DND-41 (cell line): ENCODE results near the gene ZNF608.

Source experiments
- ATAC-seq: fragments of 200-7000 bp; cut with Tn5 transposase; 3 replicates; pipeline ENCODE4 v1.9.1; 2021; ENCODE audit warnings: low read depth; ENCODE audit not compliant: insufficient read depth
- DNase-seq: peaks from one replicate; pipeline ENCODE4 v3.0.0-alpha.2; 2020
- H2AFZ ChIP-seq: 2 replicates; pipeline ENCODE4 v1.6.0; 2012; ENCODE audit warnings: low read depth, low read length
- H3K27ac ChIP-seq: 2 replicates; pipeline ENCODE4 v1.5.1; 2012; ENCODE audit warnings: low read length, inconsistent platforms
- H3K27me3 ChIP-seq: fragments of 200-600 bp; sonication (generic); 2 replicates; pipeline ENCODE4 v1.6.0; 2012; ENCODE audit warnings: low read length, mild to moderate bottlenecking, inconsistent platforms; ENCODE audit not compliant: insufficient read depth, poor library complexity
- H3K36me3 ChIP-seq: 2 replicates; pipeline ENCODE4 v1.5.1; 2012; ENCODE audit warnings: low read length, inconsistent platforms; ENCODE audit not compliant: insufficient read depth
- H3K4me1 ChIP-seq: 2 replicates; pipeline ENCODE4 v1.5.1; 2012; ENCODE audit warnings: mild to moderate bottlenecking, low read length; ENCODE audit not compliant: insufficient read depth
- H3K4me2 ChIP-seq: 2 replicates; pipeline ENCODE4 v1.6.0; 2012; ENCODE audit warnings: mild to moderate bottlenecking, moderate library complexity, low read length, inconsistent platforms; ENCODE audit not compliant: insufficient read depth
- H3K4me3 ChIP-seq, 2 experiments: fragments of 200-600 bp in 1 of 2; shearing (Covaris generic) in 1 of 2; 2 replicates each; pipeline ENCODE4 v1.5.1; 2012 to 2016; ENCODE audit warnings: inconsistent platforms in 2 of 2, low read length in 2 of 2, mild to moderate bottlenecking in 2 of 2, low read depth in 1 of 2, moderate library complexity in 1 of 2
- H3K79me2 ChIP-seq: 2 replicates; pipeline ENCODE4 v1.6.0; 2012; ENCODE audit warnings: low read length, inconsistent platforms; ENCODE audit not compliant: insufficient read depth
- H3K9ac ChIP-seq: 2 replicates; pipeline ENCODE4 v1.6.0; 2012; ENCODE audit warnings: low read depth, mild to moderate bottlenecking, inconsistent platforms, low read length, moderate library complexity
- H3K9me3 ChIP-seq: 2 replicates; pipeline ENCODE4 v1.5.1; 2012; ENCODE audit warnings: low read length, moderate library complexity, mild to moderate bottlenecking, inconsistent platforms; ENCODE audit not compliant: insufficient read depth, severe bottlenecking
- H4K20me1 ChIP-seq: 2 replicates; pipeline ENCODE4 v1.6.0; 2012; ENCODE audit warnings: low read length; ENCODE audit not compliant: insufficient read depth
- CTCF ChIP-seq: IDR thresholded peaks from 2 replicates; pipeline ENCODE4 v1.5.1; 2012; ENCODE audit warnings: borderline replicate concordance, low read length, moderate library complexity, mild to moderate bottlenecking; ENCODE audit not compliant: poor library complexity, severe bottlenecking; ENCODE audit errors: extremely low read depth
- EZH2 ChIP-seq: IDR thresholded peaks from 3 replicates; pipeline ENCODE4 v1.6.1; 2012; ENCODE audit warnings: borderline replicate concordance, low read depth, mild to moderate bottlenecking, moderate library complexity, low read length, inconsistent platforms; ENCODE audit not compliant: severe bottlenecking

ZNF608 gene

GRCh38 chr5:124728968-124729332 is 17.5 kb downstream of the ZNF608 start:
- peaks cover 4% of the 10 kb centered on the region; the same call in 1 of the 2 replicates for H3K4me1 ChIP-seq
- TF ChIP-seq EZH2, result no peak
- TF ChIP-seq CTCF, result no peak
- no peak overlapping the region for H3K4me2 ChIP-seq
- no peaks in the 10 kb centered on the region for H3K36me3 ChIP-seq
- no peak for DNase-seq
- no peaks in the 10 kb centered on the region for H3K27me3 ChIP-seq
- H3K4me3 ChIP-seq, result no peak overlapping the region
- H4K20me1 ChIP-seq, result no peaks in the 10 kb centered on the region
- no peak overlapping the region for H3K27ac ChIP-seq
- ATAC-seq, result no peak
- H3K9ac ChIP-seq, result no peak overlapping the region
- H3K79me2 ChIP-seq, result peaks cover 5% of the 10 kb centered on the region
- H2AFZ ChIP-seq, result no peak overlapping the region
- no peaks in the 10 kb centered on the region for H3K9me3 ChIP-seq

- H3K79me2 ChIP-seq, result peaks cover 8% of the 10 kb centered on the region
Measured at GRCh38 chr5:124728331-124728967, 18.0 kb downstream of the ZNF608 start.

GRCh38 chr5:124726631-124727362 is 19.6 kb downstream of the ZNF608 start:
- Histone ChIP-seq H4K20me1 (no peaks in the 10 kb centered on the region), H3K27me3 (no peaks in the 10 kb centered on the region), H2AFZ (no peak overlapping the region), H3K4me2 (no peak overlapping the region), H3K9ac (no peak overlapping the region), H3K9me3 (no peaks in the 10 kb centered on the region), H3K4me1 (0 out of 2 replicates have a peak, but pooled peaks cover 4% of the 10 kb centered on the region), H3K79me2 (peaks cover 13% of the 10 kb centered on the region), H3K36me3 (no peaks in the 10 kb centered on the region), H3K27ac (no peak overlapping the region), H3K4me3 (no peak overlapping the region)
- TF ChIP-seq CTCF, result no peak
- TF ChIP-seq EZH2, result no peak
- DNase-seq (no peak), ATAC-seq (no peak)

More at GRCh38 chr5:124728331-124728967, 18.0 kb downstream of the ZNF608 start:
- DNase-seq (no peak), ATAC-seq (no peak)
- Histone ChIP-seq H4K20me1 (no peaks in the 10 kb centered on the region), H2AFZ (no peak overlapping the region), H3K4me1 (peaks cover 4% of the 10 kb centered on the region; the same call in 1 of the 2 replicates), H3K9ac (no peak overlapping the region), H3K9me3 (no peaks in the 10 kb centered on the region), H3K27ac (no peak overlapping the region), H3K36me3 (no peaks in the 10 kb centered on the region), H3K4me3 (no peak overlapping the region), H3K4me2 (no peak overlapping the region), H3K27me3 (no peaks in the 10 kb centered on the region)
- no peak for TF ChIP-seq CTCF
- TF ChIP-seq EZH2, result no peak
